Psoas muscle (tissue), 8 donors: Measurements from ENCODE around the gene CDH15. TPM values are rescaled to one million over a fixed set of nuclear protein-coding genes. Genes with fewer than 3 reads are reported as not detected.
A peak's percentile ranks its signal among the peaks of the same experiment; 100 is the strongest.

Experiments
- ATAC-seq, 4 donors: fragments of 200-7000 bp; cut with Tn5 transposase; one replicate each; pipeline ENCODE4 v1.9.1; 2020; ENCODE audit warnings: moderate library complexity in 3 of 4, mild to moderate bottlenecking in 2 of 4
- DNase-seq, 2 donors: peaks; one replicate each; pipeline ENCODE4 v3.0.0-alpha.2; 2020
- H3K27ac ChIP-seq: fragments of 200-600 bp; one replicate; pipeline ENCODE4 v1.8.0; 2022
- H3K27me3 ChIP-seq, 3 donors: fragments of 200-600 bp in 1 of 3; one replicate each; pipeline versions ENCODE4 v1.6.1 to v1.8.0; 2013 to 2022; ENCODE audit warnings: low read length in 2 of 3, mild to moderate bottlenecking in 2 of 3, moderate library complexity in 1 of 3; ENCODE audit not compliant: insufficient read depth in 3 of 3
- H3K36me3 ChIP-seq, 2 donors: fragments of 200-600 bp in 1 of 2; one replicate each; pipeline versions ENCODE4 v1.6.1 to v1.8.0; 2013 to 2022; ENCODE audit warnings: low read depth in 1 of 2, mild to moderate bottlenecking in 1 of 2, moderate library complexity in 1 of 2; ENCODE audit not compliant: insufficient read depth in 1 of 2
- H3K4me1 ChIP-seq: fragments of 200-600 bp; one replicate; pipeline ENCODE4 v1.8.0; 2022
- H3K4me3 ChIP-seq: fragments of 200-600 bp; one replicate; pipeline ENCODE4 v1.8.0; 2022; ENCODE audit warnings: mild to moderate bottlenecking
- H3K9me3 ChIP-seq: fragments of 200-600 bp; one replicate; pipeline ENCODE4 v1.8.0; 2022
- WGBS, 3 donors: extraction: QIAGEN DNeasy Blood & Tissue Kit; methylation state at CpG; one replicate each; pipeline versions ENCODE4 v1.1.6 to v1.1.7; 2013; 5-methylcytosine and 5-hydroxymethylcytosine counted together
- intact Hi-C, 2 donors: fragments of 100-400 bp; cut with DNase I; formaldehyde crosslinking; loops; one replicate each; pipeline versions ENCODE4 v1.11.0 to v1.14.2; 2022
- polyA plus RNA-seq, 3 donors: library from polyadenylated mRNA; stranded (reverse); fragments of 200-250 nt; gene quantifications; one replicate each; pipeline ENCODE4 v1.2.3, GENCODE V29; 2013
- total RNA-seq, 4 donors: library from RNA; stranded (reverse); fragmentation: NEBNext Ultra II Directional in 2 of 4; extraction: Animal tissue kit (Norgen Biotek cat#: 25700) in 2 of 4; gene quantifications; one replicate each; pipeline versions ENCODE4 v1.2.1 to v1.2.4, GENCODE V29; 2021 to 2023
- TF ChIP-seq, protein P1 (sequence below): fragments of 200-600 bp; IDR thresholded peaks from one replicate; pipeline ENCODE4 v1.8.0; 2022; ENCODE audit warnings: antibody characterized with exemption
- donor health status: healthy with polysubstance abuse.
- donor health status: DM: no; HTN: no; CAD: no; lungs with moderate emphysema.
- donor health status: Bipolar disorder and iron deficiency.
- donor health status: healthy.
- donor health status: DM: yes; HTN: yes; CAD: no.
- donor health status: DM: no; HTN: no; CAD: no.
- donor health status: DM: no; HTN: no; CAD: no.
- donor health status: DM: yes; HTN: yes; CAD: no.

CDH15 gene
- total and polyA plus RNA-seq, 7 donors = 18.0 to 62.8 (median 36.7) TPM

DNA sequence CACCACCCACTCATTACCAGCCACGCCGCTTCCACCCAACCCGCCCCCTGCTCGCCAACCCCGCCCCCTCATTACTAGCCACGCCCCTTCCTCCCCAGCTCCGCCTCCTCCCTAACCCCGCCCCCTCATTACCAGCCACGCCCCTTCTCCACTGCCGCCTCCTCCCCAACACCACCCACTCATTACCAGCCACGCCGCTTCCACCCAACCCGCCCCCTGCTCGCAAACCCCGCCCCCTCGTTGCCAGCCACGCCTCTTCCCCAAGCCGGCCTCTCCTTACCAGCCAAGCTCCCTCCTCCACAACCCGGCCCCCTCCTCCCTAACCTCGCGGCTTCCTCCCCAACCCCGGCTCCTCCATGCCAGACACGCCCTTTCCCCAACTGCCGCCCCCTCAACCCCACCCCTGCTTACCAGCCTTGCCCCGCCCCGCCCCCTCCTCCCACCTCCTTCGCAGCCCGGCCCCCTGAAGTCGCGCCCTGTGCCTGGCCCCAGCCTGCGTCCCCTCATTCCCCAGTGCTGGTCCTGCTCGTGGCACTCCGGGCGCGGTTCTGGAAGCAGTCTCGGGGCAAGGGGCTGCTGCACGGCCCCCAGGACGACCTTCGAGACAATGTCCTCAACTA is 21.5 kb downstream of the CDH15 start:
- TF ChIP-seq, protein P1, sequence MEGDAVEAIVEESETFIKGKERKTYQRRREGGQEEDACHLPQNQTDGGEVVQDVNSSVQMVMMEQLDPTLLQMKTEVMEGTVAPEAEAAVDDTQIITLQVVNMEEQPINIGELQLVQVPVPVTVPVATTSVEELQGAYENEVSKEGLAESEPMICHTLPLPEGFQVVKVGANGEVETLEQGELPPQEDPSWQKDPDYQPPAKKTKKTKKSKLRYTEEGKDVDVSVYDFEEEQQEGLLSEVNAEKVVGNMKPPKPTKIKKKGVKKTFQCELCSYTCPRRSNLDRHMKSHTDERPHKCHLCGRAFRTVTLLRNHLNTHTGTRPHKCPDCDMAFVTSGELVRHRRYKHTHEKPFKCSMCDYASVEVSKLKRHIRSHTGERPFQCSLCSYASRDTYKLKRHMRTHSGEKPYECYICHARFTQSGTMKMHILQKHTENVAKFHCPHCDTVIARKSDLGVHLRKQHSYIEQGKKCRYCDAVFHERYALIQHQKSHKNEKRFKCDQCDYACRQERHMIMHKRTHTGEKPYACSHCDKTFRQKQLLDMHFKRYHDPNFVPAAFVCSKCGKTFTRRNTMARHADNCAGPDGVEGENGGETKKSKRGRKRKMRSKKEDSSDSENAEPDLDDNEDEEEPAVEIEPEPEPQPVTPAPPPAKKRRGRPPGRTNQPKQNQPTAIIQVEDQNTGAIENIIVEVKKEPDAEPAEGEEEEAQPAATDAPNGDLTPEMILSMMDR = no peak
- 48 to 56% (median 55%) methylated on average over 38 to 39 of the region's 39 CpGs for WGBS, 3 donors
- Histone ChIP-seq H3K9me3 (no peaks in the 10 kb centered on the region), H3K4me3 (no peak overlapping the region), H3K27me3 (peaks cover 0 to 6% (median 0%) of the 10 kb centered on the region in 3 donors), H3K4me1 (no peaks in the 10 kb centered on the region), H3K36me3 (peaks cover 0 to 38% of the 10 kb centered on the region in 2 donors), H3K27ac (no peak overlapping the region)
- ATAC-seq = peak in 2 of 4 donors; percentile 26 to 39
- intact Hi-C loops = no loop called here
- DNase-seq = peak; percentile 48 to 80

DNA sequence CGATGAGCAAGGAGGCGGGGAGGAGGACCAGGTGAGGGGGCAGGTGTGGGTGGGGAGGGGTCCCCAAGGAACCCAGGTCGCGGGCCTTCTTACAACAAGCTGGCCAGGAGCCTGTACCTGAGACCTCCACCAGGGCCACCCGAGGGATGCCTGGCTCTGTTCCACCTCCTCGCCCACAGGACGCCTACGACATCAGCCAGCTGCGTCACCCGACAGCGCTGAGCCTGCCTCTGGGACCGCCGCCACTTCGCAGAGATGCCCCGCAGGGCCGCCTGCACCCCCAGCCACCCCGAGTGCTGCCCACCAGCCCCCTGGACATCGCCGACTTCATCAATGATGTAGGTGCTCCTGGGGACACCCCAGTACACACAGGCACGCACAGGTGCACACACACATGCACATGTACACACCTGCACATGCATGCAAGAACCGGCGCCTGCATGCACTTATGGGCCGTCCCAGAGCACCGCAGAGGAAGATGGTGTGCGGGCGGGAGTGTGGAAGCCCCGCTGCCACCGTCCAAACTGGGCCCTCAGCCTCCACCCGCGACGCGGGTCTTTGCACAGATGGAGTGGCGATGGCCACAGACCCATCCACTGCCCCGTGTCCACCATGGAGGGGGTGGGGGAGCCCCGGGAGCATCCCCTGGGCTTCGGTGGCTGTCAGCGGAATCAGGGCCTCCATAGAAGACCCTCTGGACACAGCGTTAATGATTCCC is 22.2 kb downstream of the CDH15 start:
- TF ChIP-seq, protein P1 = no peak
- Histone ChIP-seq H3K9me3 (no peaks in the 10 kb centered on the region), H3K4me1 (no peaks in the 10 kb centered on the region), H3K27me3 (peaks cover 0 to 13% (median 0%) of the 10 kb centered on the region in 3 donors), H3K36me3 (peaks cover 0 to 38% of the 10 kb centered on the region in 2 donors), H3K27ac (no peak overlapping the region), H3K4me3 (no peak overlapping the region)
- DNase-seq (peak in 1 of 2 donors; percentile 58), ATAC-seq (no peak)
- intact Hi-C loops = no loop called here
- 75 to 78% (median 78%) methylated on average over 35 to 38 of the region's 38 CpGs for WGBS, 3 donors

DNA sequence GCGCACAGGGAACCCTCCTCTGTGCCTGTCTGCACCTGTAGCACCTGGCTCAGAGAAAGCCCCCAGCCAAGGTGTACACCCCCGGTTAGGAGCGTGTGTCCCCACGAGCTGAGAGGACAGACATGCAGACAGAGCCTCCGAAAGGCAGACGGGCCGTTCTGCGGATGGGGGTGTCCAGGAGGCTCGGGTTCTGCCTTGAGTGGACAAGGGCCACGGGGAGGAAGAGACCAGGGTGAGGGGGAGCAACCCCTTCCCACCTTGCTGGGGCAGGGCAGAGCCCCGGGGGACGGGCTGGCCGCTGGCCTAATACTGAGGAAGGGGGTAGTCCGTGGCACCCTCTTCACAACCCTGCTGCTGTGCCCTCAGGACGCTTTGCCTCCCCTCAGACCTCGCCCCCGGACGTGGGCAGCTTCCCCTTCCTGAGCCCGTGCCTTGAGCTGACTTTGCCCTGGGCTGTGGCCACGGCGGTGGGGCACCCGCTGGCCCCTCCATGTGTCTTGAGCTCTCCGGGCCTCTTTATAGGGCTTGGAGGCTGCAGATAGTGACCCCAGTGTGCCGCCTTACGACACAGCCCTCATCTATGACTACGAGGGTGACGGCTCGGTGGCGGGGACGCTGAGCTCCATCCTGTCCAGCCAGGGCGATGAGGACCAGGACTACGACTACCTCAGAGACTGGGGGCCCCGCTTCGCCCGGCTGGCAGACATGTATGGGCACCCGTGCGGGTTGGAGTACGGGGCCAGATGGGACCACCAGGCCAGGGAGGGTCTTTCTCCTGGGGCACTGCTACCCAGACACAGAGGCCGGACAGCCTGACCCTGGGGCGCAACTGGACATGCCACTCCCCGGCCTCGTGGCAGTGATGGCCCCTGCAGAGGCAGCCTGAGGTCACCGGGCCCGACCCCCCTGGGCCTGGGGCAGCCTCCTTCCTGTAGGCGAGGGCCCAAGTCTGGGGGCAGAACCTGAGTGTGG is 23.1 kb downstream of the CDH15 start:
- ATAC-seq (no peak), DNase-seq (peak in 1 of 2 donors; percentile 58)
- TF ChIP-seq, protein P1 = no peak
- Histone ChIP-seq H3K4me1 (no peaks in the 10 kb centered on the region), H3K27me3 (peaks cover 0 to 22% (median 6%) of the 10 kb centered on the region in 3 donors), H3K4me3 (no peak overlapping the region), H3K9me3 (no peaks in the 10 kb centered on the region), H3K27ac (no peak overlapping the region), H3K36me3 (peaks cover 0 to 37% of the 10 kb centered on the region in 2 donors)
- WGBS, 3 donors = 83 to 86% (median 84%) methylated on average over 42 to 45 of the region's 45 CpGs
- intact Hi-C loops = no loop called here

DNA sequence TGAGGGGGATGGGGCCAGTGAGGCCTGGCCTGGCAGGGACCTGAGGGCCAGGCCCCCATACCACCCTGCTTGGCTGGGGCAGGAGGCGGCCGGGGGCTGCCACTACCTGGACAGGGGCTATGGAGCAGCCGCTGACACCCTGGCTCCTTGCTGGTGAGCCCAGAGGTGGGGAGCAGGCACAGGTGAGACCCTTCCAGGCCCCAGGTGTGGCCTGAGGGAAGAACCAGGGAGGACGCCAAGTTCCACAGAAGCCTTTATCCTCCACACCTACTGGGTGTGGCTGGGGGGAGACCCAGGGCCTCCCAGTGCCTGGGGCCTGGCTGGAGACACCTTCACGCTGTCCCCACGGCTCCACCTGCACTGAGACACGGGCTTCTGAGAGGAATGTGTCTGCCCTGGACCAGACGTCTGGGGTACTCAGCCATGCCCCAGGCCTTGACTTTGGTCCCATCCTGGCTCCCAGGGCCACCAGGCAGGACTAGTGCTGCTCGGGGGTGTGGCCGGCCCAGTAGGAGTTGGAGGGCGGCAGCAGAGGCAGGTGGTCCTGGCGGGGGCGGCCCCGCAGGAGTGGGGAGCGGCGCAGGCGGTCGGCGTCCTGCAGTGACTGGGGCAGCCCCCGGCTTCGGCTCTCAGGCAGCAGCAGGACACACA is 24.1 kb downstream of the CDH15 start:
- ATAC-seq = peak in 1 of 4 donors; percentile 2
- Histone ChIP-seq H3K4me1 (no peaks in the 10 kb centered on the region), H3K27me3 (peaks cover 0 to 32% (median 16%) of the 10 kb centered on the region in 3 donors), H3K9me3 (no peaks in the 10 kb centered on the region), H3K36me3 (peaks cover 0 to 27% of the 10 kb centered on the region in 2 donors), H3K27ac (no peak overlapping the region), H3K4me3 (no peak overlapping the region)
- TF ChIP-seq, protein P1 = no peak
- DNase-seq = peak in 1 of 2 donors; percentile 47
- 74 to 82% (median 80%) methylated on average over 20 to 21 of the region's 21 CpGs for WGBS, 3 donors
- intact Hi-C loops = no loop called here
